ENCODE results near the gene ZRANB2.

DNA sequence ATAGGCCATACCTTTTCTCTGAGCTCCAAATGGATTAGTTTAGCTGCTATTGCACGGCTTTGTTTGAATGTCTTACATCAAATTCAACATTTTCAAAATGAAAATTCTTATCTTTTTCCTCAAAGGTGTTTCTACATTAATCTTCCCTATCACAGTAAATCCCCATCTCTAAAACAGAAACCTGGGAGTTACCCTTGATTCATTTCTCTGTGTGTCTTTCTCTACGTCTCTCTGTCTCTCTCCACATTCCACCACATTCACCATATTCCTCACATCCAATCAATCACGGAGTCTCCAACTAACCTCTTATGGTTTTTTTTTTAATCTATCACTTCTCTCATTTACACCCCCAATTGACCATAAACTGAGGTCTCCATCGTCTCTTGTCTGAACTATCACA lies 57.3 kb downstream of the ZRANB2 start:
- TF ChIP-seq EZH2 (IDR thresholded peaks at IDR 0.05; ENCODE audit: borderline replicate concordance, low read depth, low read length, poor library complexity, severe bottlenecking), result no peak
- TF ChIP-seq, protein P1, sequence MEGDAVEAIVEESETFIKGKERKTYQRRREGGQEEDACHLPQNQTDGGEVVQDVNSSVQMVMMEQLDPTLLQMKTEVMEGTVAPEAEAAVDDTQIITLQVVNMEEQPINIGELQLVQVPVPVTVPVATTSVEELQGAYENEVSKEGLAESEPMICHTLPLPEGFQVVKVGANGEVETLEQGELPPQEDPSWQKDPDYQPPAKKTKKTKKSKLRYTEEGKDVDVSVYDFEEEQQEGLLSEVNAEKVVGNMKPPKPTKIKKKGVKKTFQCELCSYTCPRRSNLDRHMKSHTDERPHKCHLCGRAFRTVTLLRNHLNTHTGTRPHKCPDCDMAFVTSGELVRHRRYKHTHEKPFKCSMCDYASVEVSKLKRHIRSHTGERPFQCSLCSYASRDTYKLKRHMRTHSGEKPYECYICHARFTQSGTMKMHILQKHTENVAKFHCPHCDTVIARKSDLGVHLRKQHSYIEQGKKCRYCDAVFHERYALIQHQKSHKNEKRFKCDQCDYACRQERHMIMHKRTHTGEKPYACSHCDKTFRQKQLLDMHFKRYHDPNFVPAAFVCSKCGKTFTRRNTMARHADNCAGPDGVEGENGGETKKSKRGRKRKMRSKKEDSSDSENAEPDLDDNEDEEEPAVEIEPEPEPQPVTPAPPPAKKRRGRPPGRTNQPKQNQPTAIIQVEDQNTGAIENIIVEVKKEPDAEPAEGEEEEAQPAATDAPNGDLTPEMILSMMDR (conservative IDR thresholded peaks at IDR 0.05; ENCODE audit: low read depth, low read length), result no peak
